Astrocyte of the cerebellum (primary cell): ENCODE data around the gene AAGAB.

Source experiments
- DNase-seq: peaks from one replicate; pipeline ENCODE4 v3.0.0-alpha.2; 2011; ENCODE audit warnings: low read depth
- H3K4me3 ChIP-seq: 2 replicates; pipeline ENCODE4 v1.5.1; 2011; ENCODE audit warnings: mild to moderate bottlenecking, low read depth, low read length, moderate library complexity
- CTCF ChIP-seq: IDR thresholded peaks from 2 replicates; pipeline ENCODE4 v1.5.1; 2012; ENCODE audit warnings: low read length, low read depth, moderate library complexity, mild to moderate bottlenecking; ENCODE audit errors: missing control alignments
- in situ Hi-C: cut with HindIII; loops from 2 replicates; pipeline ENCODE4 v1.10.0; 2017; ENCODE audit warnings: low sequenced_read_pairs

Gene AAGAB

GRCh38 chr15:67163180-67163579 lies 91.3 kb downstream of the AAGAB start:
- no peak for DNase-seq
- no peak overlapping the region for H3K4me3 ChIP-seq
- TF ChIP-seq CTCF, result no peak
- in situ Hi-C loops, result no loop called here

- DNase-seq, result no peak
- no peak for TF ChIP-seq CTCF
- in situ Hi-C loops, result no loop called here
- no peak overlapping the region for H3K4me3 ChIP-seq
These were observed 92.6 kb downstream of the AAGAB start for GRCh38 chr15:67161881-67162280.

GRCh38 chr15:67161412-67161811 lies 93.0 kb downstream of the AAGAB start:
- TF ChIP-seq CTCF, result no peak
- in situ Hi-C loops, result no loop called here
- no peak for DNase-seq
- H3K4me3 ChIP-seq, result no peak overlapping the region

GRCh38 chr15:67158367-67158766 lies 96.1 kb downstream of the AAGAB start:
- in situ Hi-C loops, result no loop called here
- no peak overlapping the region for H3K4me3 ChIP-seq
- no peak for DNase-seq
- no peak for TF ChIP-seq CTCF

- no peak for DNase-seq
These were observed 96.8 kb downstream of the AAGAB start for GRCh38 chr15:67157521-67158252.

GRCh38 chr15:67156834-67157233 lies 97.6 kb downstream of the AAGAB start:
- no peak for TF ChIP-seq CTCF
- no peak overlapping the region for H3K4me3 ChIP-seq
- in situ Hi-C loops, result no loop called here
- no peak for DNase-seq

More at GRCh38 chr15:67157521-67158252, 96.8 kb downstream of the AAGAB start:
- TF ChIP-seq CTCF, result no peak
- H3K4me3 ChIP-seq, result no peak overlapping the region
- in situ Hi-C loops, result no loop called here
